H1 (cell line): ENCODE data around the gene RRBP1. TPM values are rescaled to one million over a fixed set of nuclear protein-coding genes. Genes with fewer than 3 reads are reported as not detected.

Experiments
- CTCF ChIA-PET: fragments of 300-600 bp; sonication (Branson Sonifier 250); formaldehyde crosslinking; loops from one replicate; lab custom pipeline; 2021; ENCODE audit not compliant: partially characterized antibody; lab: Charles Lee
- POLR2A ChIA-PET: fragments of 300-600 bp; sonication (Branson Sonifier 250); formaldehyde crosslinking; loops from one replicate; lab custom pipeline; 2021; ENCODE audit warnings: inconsistent platforms; ENCODE audit not compliant: partially characterized antibody; lab: Charles Lee
- DNase-seq, 2 experiments: peaks; one replicate each; pipeline versions ENCODE4 v3.0.0 to v3.0.0-alpha.2; 2010 to 2022; ENCODE audit warnings: low spot score in 2 of 2, low read depth in 1 of 2, mixed read lengths in 1 of 2
- FAIRE-seq: peaks from 2 replicates; lab custom pipeline; 2011; peaks lifted over from hg19 to GRCh38; lab: Jason Lieb, UNC
- H2AFZ ChIP-seq: 2 replicates; pipeline ENCODE4 v1.8.1; 2012; ENCODE audit warnings: low read length, inconsistent platforms
- H2AK5ac ChIP-seq: 2 replicates; pipeline ENCODE4 v1.6.1; 2013; ENCODE audit warnings: low read depth, low read length
- H2BK120ac ChIP-seq: replicated peaks from 2 replicates; pipeline ENCODE3; 2013; ENCODE audit warnings: low read depth, low read length, inconsistent platforms
- H2BK12ac ChIP-seq: 2 replicates; pipeline ENCODE4 v1.6.1; 2013; ENCODE audit warnings: low read depth, low read length
- H2BK15ac ChIP-seq: 2 replicates; pipeline ENCODE4 v1.6.1; 2013; ENCODE audit warnings: low read length
- H2BK20ac ChIP-seq: 2 replicates; pipeline ENCODE4 v1.6.1; 2013; ENCODE audit warnings: low read length
- H2BK5ac ChIP-seq: 2 replicates; pipeline ENCODE4 v1.6.1; 2013; ENCODE audit warnings: low read depth, low read length
- H3K14ac ChIP-seq: 2 replicates; pipeline ENCODE4 v1.6.1; 2013; ENCODE audit warnings: inconsistent platforms; ENCODE audit not compliant: insufficient read length
- H3K18ac ChIP-seq: 2 replicates; pipeline ENCODE4 v1.6.1; 2013; ENCODE audit warnings: low read length; ENCODE audit errors: extremely low read depth
- H3K23ac ChIP-seq: 2 replicates; pipeline ENCODE4 v1.6.1; 2013; ENCODE audit warnings: inconsistent platforms; ENCODE audit not compliant: insufficient read length
- H3K23me2 ChIP-seq: 2 replicates; pipeline ENCODE4 v1.6.1; 2013; ENCODE audit warnings: low read depth, low read length
- H3K27ac ChIP-seq: 2 replicates; pipeline ENCODE4 v1.6.1; 2011; ENCODE audit warnings: low read depth, low read length, inconsistent platforms
- H3K27me3 ChIP-seq, 4 experiments: replicated peaks in 1 of 4; 1 replicate in 1 of 4; 2 replicates in 3 of 4; pipeline versions ENCODE4 v1.6.1 to v1.8.1; 2011 to 2013; ENCODE audit warnings: low read length in 3 of 4, mild to moderate bottlenecking in 3 of 4, inconsistent platforms in 2 of 4, mixed read lengths in 2 of 4, moderate library complexity in 1 of 4; ENCODE audit not compliant: control insufficient read depth in 3 of 4, insufficient read depth in 3 of 4; ENCODE audit errors: extremely low read depth in 1 of 4
- H3K36me3 ChIP-seq, 4 experiments: 2 replicates each; pipeline versions ENCODE4 v1.6.1 to v1.8.1; 2011 to 2013; ENCODE audit warnings: mild to moderate bottlenecking in 4 of 4, low read length in 3 of 4, moderate library complexity in 2 of 4, control low read depth in 1 of 4, inconsistent platforms in 1 of 4; ENCODE audit not compliant: insufficient read depth in 4 of 4, control insufficient read depth in 2 of 4
- H3K4ac ChIP-seq: replicated peaks from 2 replicates; pipeline ENCODE3; 2013; ENCODE audit warnings: low read length, low read depth, mixed read lengths, inconsistent platforms; ENCODE audit not compliant: insufficient read length
- H3K4me1 ChIP-seq, 4 experiments: replicated peaks in 1 of 4; 1 replicate in 1 of 4; 2 replicates in 3 of 4; pipeline versions ENCODE4 v1.6.1 to v1.8.1; 2011 to 2013; ENCODE audit warnings: low read length in 3 of 4, inconsistent platforms in 2 of 4, mixed read lengths in 1 of 4; ENCODE audit not compliant: insufficient read depth in 4 of 4, control insufficient read depth in 3 of 4
- H3K4me2 ChIP-seq, 2 experiments: 2 replicates each; pipeline versions ENCODE4 v1.6.1 to v1.8.1; 2011 to 2013; ENCODE audit warnings: low read depth in 2 of 2, low read length in 2 of 2, control low read depth in 1 of 2, inconsistent platforms in 1 of 2, mild to moderate bottlenecking in 1 of 2; ENCODE audit not compliant: insufficient read depth in 1 of 2
- H3K4me3 ChIP-seq, 4 experiments: fragments of 200-600, 300-600 bp in 1 of 4; sonication (generic), shearing (Covaris generic), sonication (Bioruptor Twin) in 1 of 4; 2 replicates each; pipeline versions ENCODE4 v1.5.1 to v1.8.1; 2011 to 2016; ENCODE audit warnings: low read length in 4 of 4, low read depth in 3 of 4, control low read depth in 2 of 4, inconsistent platforms in 2 of 4, mild to moderate bottlenecking in 2 of 4, mixed read lengths in 1 of 4, moderate library complexity in 1 of 4; ENCODE audit not compliant: insufficient read depth in 2 of 4; ENCODE audit errors: extremely low read depth in 1 of 4
- H3K56ac ChIP-seq: replicated peaks from 2 replicates; pipeline ENCODE3; 2013; ENCODE audit warnings: low read depth, mild to moderate bottlenecking, mixed read lengths, low read length, inconsistent platforms; ENCODE audit not compliant: insufficient read length
- H3K79me1 ChIP-seq: 2 replicates; pipeline ENCODE4 v1.6.1; 2013; ENCODE audit warnings: low read depth, low read length, control low read depth
- H3K79me2 ChIP-seq, 2 experiments: 2 replicates each; pipeline versions ENCODE4 v1.6.1 to v1.8.1; 2012 to 2013; ENCODE audit warnings: low read length in 2 of 2, mild to moderate bottlenecking in 2 of 2, inconsistent platforms in 1 of 2; ENCODE audit not compliant: insufficient read depth in 2 of 2, control insufficient read depth in 1 of 2
- H3K9ac ChIP-seq, 4 experiments: replicated peaks in 1 of 4; 1 replicate in 1 of 4; 2 replicates in 3 of 4; pipeline versions ENCODE4 v1.6.1 to v1.8.1; 2011 to 2013; ENCODE audit warnings: low read depth in 3 of 4, low read length in 3 of 4, control low read depth in 2 of 4, mild to moderate bottlenecking in 2 of 4, moderate library complexity in 2 of 4, inconsistent platforms in 1 of 4; ENCODE audit errors: extremely low read depth in 1 of 4
- H3K9me3 ChIP-seq, 2 experiments: 2 replicates each; pipeline versions ENCODE4 v1.6.1 to v1.8.1; 2012 to 2013; ENCODE audit warnings: mild to moderate bottlenecking in 2 of 2, moderate library complexity in 2 of 2, control low read depth in 1 of 2, inconsistent platforms in 1 of 2, low read depth in 1 of 2, low read length in 1 of 2, mixed read lengths in 1 of 2; ENCODE audit not compliant: insufficient read depth in 2 of 2
- H4K20me1 ChIP-seq, 2 experiments: replicated peaks in 1 of 2; 2 replicates each; pipeline versions ENCODE3 to v1.8.1; 2011 to 2013; ENCODE audit warnings: inconsistent platforms in 2 of 2, low read length in 2 of 2, mild to moderate bottlenecking in 1 of 2; ENCODE audit not compliant: insufficient read depth in 2 of 2, control insufficient read depth in 1 of 2
- H4K5ac ChIP-seq: 2 replicates; pipeline ENCODE4 v1.6.1; 2013; ENCODE audit warnings: low read length, low read depth, mixed read lengths, inconsistent platforms; ENCODE audit not compliant: insufficient read length
- H4K8ac ChIP-seq: 2 replicates; pipeline ENCODE4 v1.8.0; 2013; ENCODE audit warnings: mild to moderate bottlenecking, moderate library complexity, low read length, inconsistent platforms; ENCODE audit not compliant: insufficient read depth; ENCODE audit errors: extremely low read depth
- H4K91ac ChIP-seq: replicated peaks from 2 replicates; pipeline ENCODE3; 2013; ENCODE audit warnings: low read length, mixed read lengths, inconsistent platforms; ENCODE audit not compliant: insufficient read length
- EGR1 ChIP-seq: IDR thresholded peaks from 2 replicates; pipeline ENCODE4 v1.6.1; 2011; ENCODE audit warnings: low read depth, low read length, borderline replicate concordance
- JUN ChIP-seq: IDR thresholded peaks from 2 replicates; pipeline ENCODE4 v1.6.1; 2011; ENCODE audit warnings: low read depth, mild to moderate bottlenecking, improper control_type of control experiment, low read length
- SIX5 ChIP-seq: IDR thresholded peaks from 2 replicates; pipeline ENCODE4 v1.6.1; 2011; ENCODE audit warnings: mild to moderate bottlenecking, low read depth, low read length
- YY1 ChIP-seq: IDR thresholded peaks from 2 replicates; pipeline ENCODE4 v1.6.1; 2011; ENCODE audit warnings: low read depth, mild to moderate bottlenecking, low read length
- WGBS, 2 experiments: shearing (Covaris generic) in 1 of 2; methylation state at CpG; one replicate each; pipeline versions ENCODE4 v1.1.6 to v1.1.7; 2013 to 2015; ENCODE audit warnings: low lambda C conversion rate in 2 of 2, mixed read lengths in 2 of 2, inconsistent platforms in 1 of 2, low coverage in 1 of 2, missing lambda C conversion rate in 1 of 2; ENCODE audit not compliant: insufficient replicate concordance in 2 of 2, insufficient coverage in 1 of 2, insufficient read length in 1 of 2; ENCODE audit errors: extremely low coverage in 1 of 2, missing lambda C conversion rate in 1 of 2; 5-methylcytosine and 5-hydroxymethylcytosine counted together
- polyA plus RNA-seq, 7 experiments: library from polyadenylated mRNA; depleted of rRNA in 3 of 7; stranded (reverse) in 5 of 7; unstranded in 2 of 7; fragments of >200 nt in 5 of 7; fragments of 200-250 nt in 2 of 7; gene quantifications; 1 replicate in 5 of 7; 2 replicates in 1 of 7; 4 replicates in 1 of 7; pipeline versions ENCODE4 v1.2.1 to v1.2.3, GENCODE V29; 2011 to 2013; ENCODE audit warnings: missing spikeins in 2 of 7, mixed read lengths in 2 of 7
- total RNA-seq: library from RNA; stranded (reverse); fragmentation: NEBNext Ultra II Directional; extraction: Animal tissue kit (Norgen Biotek cat#: 25700); gene quantifications from 2 replicates; pipeline ENCODE4 v1.2.1, GENCODE V29; 2021

RRBP1 gene
- total and polyA plus RNA-seq, 2 of the 8 experiments (the other 6 are each of a cell fraction or from before 2014, with no cell fraction given): 15.9 to 157 TPM

DNA sequence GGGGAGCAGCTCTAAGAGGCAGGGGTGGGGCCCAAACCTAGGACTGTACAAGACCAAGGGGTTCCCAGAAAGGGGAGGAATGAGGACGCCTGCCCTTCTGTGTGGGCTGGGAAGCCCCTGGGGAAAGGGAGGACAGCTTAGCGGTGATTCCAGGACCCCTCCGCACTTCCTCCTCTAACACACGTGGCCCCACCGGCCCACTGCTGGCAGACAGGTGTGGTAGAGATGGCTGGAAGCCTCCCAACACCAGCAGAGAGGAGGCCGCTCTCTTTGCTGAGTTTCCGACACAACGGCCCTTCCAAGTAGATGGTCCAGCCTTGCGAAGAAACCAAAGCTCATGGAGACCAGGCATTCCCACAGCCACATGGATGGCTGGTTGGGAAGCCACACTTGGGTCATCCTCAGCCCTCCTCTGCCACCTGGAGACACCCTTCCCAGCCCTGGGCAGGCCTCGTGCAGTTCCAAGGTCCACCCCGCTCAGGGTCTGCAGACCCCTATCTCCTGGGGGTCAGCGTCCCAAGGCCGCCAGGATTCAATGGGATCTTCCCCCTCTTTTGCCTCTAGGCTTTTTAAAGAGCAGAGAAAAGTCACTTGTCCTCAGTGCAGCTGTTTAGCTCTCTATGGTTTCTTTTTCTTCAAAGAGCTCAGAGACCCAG is 43.9 kb downstream of the RRBP1 start:
- no peak overlapping the region for H3K18ac ChIP-seq
- H3K14ac ChIP-seq: no peak overlapping the region
- no peak overlapping the region for H3K4me2 ChIP-seq
- H4K20me1 ChIP-seq: peaks cover 7 to 17% of the 10 kb centered on the region in 2 experiments
- no peak overlapping the region for H3K4ac ChIP-seq
- POLR2A ChIA-PET: interaction anchor here (2.1 kb wide), 1 partner anchor 9 kb away, joined by 5 read pairs; no protein-coding TSS in a partner anchor
- 89% methylated on average over 13 of the region's 13 CpGs; no CpG with 5 or more reads in 1 of the 2 experiments for WGBS, 2 experiments
- no peaks in the 10 kb centered on the region for H3K23me2 ChIP-seq
- H4K8ac ChIP-seq: peak overlapping the region; percentile 66; the same call in 1 of the 2 replicates
- H3K79me1 ChIP-seq: peaks cover 12% of the 10 kb centered on the region
- no peak overlapping the region for H3K23ac ChIP-seq
- no peaks in the 10 kb centered on the region for H3K9me3 ChIP-seq
- H3K27ac ChIP-seq: no peak overlapping the region
- H2BK120ac ChIP-seq: no peak overlapping the region
- FAIRE-seq (no peak), DNase-seq (no peak)
- no peak overlapping the region for H3K9ac ChIP-seq
- no peak overlapping the region for H2BK12ac ChIP-seq
- H4K5ac ChIP-seq: no peak overlapping the region
- H2BK5ac ChIP-seq: peak overlapping the region; percentile 41; the same call in 1 of the 2 replicates
- H3K56ac ChIP-seq: no peak overlapping the region
- peaks cover 0 to 7% (median 3%) of the 10 kb centered on the region in 4 experiments; a peak in 3 of 7 replicates for H3K4me1 ChIP-seq
- H2AFZ ChIP-seq: no peak overlapping the region
- no peak overlapping the region for H3K4me3 ChIP-seq
- H3K27me3 ChIP-seq: no peaks in the 10 kb centered on the region
- no peak overlapping the region for H2AK5ac ChIP-seq
- no peak overlapping the region for H4K91ac ChIP-seq
- H3K79me2 ChIP-seq: peaks cover 0 to 12% of the 10 kb centered on the region in 2 experiments; a peak in 2 of 4 replicates
- no peak overlapping the region for H2BK20ac ChIP-seq
- peaks cover 11 to 33% (median 21%) of the 10 kb centered on the region in 4 experiments for H3K36me3 ChIP-seq
- CTCF ChIA-PET: interaction anchor here (0.7 to 2.5 kb wide), 8 partner anchors 9 to 304 kb away, joined by 3 to 9 read pairs (median 4); no protein-coding TSS in a partner anchor
- no peak overlapping the region for H2BK15ac ChIP-seq
- TF ChIP-seq JUN (no peak), SIX5 (no peak), YY1 (no peak), EGR1 (no peak)
